NCI-H82 (cell line): ENCODE results near the gene MACROH2A2.
"Not testable (repeated sequence)": the region's sequence is repeated elsewhere in the genome, so short reads cannot be mapped to it uniquely, and the experiment has no call there.

Experiments
- DNase-seq: peaks from one replicate; lab custom pipeline; 2025; lab: John Stamatoyannopoulos, UW

Gene MACROH2A2

DNA sequence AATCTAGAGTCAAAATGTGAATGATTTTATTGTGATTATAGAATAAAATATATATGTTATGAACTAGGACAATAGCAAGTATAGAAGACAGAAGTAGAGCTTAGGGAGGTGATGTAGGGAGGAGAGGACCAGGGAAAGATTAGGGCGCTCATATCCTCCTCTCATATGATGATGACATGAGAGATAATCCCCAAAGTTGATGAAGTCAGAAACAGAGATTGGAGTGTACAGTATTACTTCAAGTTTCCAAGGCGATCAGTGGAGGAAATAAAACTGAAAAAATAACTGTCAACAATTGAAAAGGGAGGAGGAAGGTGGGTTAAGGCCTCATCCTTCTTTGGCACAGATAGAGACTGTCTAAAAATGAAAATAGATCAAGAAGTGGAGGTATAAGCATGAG, 14.9 kb downstream of the MACROH2A2 start:
- DNase-seq: no peak

GRCh38 chr10:70068925-70069324, 16.3 kb downstream of the MACROH2A2 start:
- no peak for DNase-seq

DNA sequence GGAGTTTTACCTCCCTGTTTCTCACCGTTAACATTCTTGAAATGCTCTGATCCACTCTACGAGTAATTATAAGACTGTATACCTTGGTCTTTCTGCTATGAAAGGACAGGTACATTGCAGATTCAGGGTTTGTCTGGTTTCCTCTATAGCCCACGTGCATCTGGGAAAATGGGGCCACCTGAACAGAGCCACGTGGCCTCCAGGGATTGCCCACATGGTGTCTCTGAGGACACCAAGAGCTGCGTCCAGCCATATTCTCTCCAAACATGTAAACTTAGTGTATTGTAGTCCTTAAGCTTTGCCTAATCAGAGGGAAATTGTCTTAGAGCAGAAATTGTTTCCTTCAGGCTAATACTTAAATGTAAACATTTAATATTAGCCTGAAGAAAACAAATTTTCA, 16.7 kb downstream of the MACROH2A2 start:
- DNase-seq: no peak

DNA sequence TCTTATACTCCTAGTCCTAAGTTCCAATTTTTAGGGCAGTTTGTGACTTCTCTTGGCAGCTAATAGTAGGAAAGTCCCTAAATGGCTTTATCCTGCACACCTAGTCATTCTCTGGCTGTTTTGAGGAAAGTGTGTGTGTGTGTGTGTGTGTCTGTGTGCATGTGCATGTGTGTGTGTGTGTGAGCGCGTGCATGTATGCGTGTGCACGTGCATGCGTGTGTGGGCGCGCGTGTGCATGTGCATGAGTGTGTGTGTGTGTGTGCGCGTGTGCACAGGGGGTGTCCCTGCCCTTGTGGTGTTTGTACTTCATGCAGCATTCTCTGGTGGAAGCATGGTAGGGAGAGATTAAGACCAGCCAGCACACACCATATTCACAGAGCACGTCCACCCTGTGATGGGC, 18.2 kb downstream of the MACROH2A2 start:
- no peak for DNase-seq

GRCh38 chr10:70074165-70074564, 21.5 kb downstream of the MACROH2A2 start:
- no peak for DNase-seq

GRCh38 chr10:70074971-70075370, 22.3 kb downstream of the MACROH2A2 start:
- peak; percentile 92 for DNase-seq

- DNase-seq: no peak
These were observed 25.7 kb downstream of the MACROH2A2 start for GRCh38 chr10:70078329-70078728.

DNA sequence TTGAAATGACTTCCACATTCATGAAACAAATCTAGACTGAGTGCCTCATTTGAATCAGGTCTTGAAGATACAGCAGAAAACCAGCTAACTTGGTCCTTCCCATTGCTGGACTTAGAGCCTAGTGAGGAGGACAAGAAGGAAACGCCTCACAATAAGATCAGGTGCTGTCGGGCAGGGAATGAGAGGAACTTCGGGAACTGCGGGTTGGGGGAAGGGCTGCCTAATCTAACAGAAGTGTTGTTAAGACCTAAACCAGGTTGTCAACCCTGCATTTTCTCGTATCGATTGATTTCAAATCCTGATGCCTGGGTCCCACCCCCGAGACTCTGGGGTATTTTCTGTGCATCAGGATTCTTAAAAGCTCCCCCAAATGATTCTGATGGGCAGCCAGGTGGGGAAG, 26.3 kb downstream of the MACROH2A2 start:
- no peak for DNase-seq

DNA sequence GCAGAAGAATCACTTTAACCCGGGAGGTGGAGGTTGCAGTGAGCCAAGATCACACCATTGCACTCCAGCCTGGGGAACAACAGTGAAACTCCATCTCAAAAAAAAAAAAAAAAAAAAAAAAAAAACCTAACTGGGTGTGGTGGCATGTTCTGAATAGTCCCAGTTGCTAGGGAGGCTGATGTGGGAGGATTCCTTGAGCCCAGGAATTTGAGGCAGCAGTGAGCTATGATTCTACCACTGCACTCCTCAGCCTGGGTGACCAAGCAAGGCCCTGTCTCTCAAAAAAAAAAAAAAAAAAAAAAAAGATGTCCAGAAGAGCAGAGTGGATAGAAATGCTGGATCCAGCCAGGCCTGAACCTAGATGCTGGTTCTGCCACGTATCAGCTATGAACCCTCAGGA, 28.1 kb downstream of the MACROH2A2 start:
- DNase-seq: not testable (repeated sequence)

DNA sequence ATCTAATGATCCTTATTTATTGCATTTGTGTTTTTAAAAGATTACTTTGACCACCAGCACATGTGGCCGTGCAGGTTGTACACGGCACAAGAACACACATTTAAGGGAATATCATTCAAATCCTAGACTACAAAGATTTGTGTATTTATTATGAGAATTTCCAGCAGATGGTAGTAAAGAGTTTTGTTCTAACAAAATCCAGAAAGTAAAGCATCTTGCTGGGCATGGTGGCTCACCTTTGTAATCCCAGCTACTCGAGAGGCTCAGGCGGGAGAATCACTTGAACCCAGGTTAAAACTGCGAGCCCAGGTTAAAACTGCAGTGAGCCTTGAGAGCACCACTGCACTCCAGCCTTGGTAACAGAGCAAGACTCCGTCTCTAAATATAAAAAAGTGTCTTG, 31.5 kb downstream of the MACROH2A2 start:
- DNase-seq: no peak

- no peak for DNase-seq
These were observed 33.4 kb downstream of the MACROH2A2 start for GRCh38 chr10:70085975-70086613.

DNA sequence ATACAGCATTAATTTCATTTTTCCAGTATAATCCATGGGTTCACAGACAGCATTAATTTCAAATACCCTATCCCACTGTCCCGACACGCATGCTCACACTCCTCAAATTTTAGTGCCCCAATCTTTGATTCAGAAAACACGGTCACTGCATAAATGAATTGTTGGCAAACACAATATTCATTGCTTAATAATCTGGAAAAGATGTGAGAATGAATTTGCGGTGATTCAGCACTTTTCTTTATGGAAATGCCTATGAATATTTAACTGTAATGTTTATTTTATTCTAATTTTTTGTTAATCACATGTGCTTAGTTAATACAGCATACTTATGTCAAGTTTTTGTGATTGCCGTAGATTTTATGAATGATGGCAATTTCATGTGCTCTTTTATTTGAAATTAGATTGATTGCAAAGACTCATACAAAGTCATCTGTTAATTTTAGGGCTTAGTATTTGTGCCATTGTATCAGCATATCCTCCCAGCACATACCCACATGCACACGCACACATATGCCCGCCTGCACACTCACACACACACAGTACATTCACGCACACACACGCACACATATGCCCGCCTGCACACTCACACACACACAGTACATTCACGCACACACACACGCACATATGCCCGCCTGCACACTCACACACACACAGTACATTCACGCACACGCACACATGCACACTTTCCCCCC, 35.1 kb downstream of the MACROH2A2 start:
- no peak for DNase-seq

GRCh38 chr10:70088308-70088698, 35.7 kb downstream of the MACROH2A2 start:
- DNase-seq: no peak

- no peak for DNase-seq
These were observed 37.4 kb downstream of the MACROH2A2 start for GRCh38 chr10:70090013-70090412.

- DNase-seq: no peak
These were observed 38.3 kb downstream of the MACROH2A2 start for GRCh38 chr10:70090951-70091350.

GRCh38 chr10:70092389-70092718, 39.7 kb downstream of the MACROH2A2 start:
- DNase-seq: no peak

- no peak for DNase-seq
These were observed 40.8 kb downstream of the MACROH2A2 start for GRCh38 chr10:70093335-70093944.

DNA sequence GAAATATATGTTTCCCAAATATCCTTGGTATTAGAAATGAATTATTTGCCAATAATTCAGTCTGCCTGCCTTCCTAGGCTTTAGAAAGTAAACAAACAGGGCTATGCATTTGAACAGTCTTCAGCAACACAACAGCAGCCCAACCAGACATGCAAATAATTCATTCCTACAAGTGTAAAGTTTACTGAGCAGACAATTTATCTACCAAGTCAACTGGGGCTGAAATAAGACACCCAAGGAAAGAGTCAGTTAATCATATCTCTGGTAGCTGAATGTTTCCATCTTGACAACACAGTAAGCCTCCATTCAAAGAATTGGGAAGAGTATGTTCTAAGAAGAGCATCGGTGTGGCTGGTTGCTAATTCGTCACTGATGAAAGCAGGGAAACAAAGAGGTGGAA, 41.6 kb downstream of the MACROH2A2 start:
- no peak for DNase-seq

- no peak for DNase-seq
These were observed 43.5 kb downstream of the MACROH2A2 start for GRCh38 chr10:70096016-70096704.

GRCh38 chr10:70096705-70097420, 44.2 kb downstream of the MACROH2A2 start:
- DNase-seq: peak; percentile 2

GRCh38 chr10:70097459-70097858, 44.8 kb downstream of the MACROH2A2 start:
- no peak for DNase-seq

DNA sequence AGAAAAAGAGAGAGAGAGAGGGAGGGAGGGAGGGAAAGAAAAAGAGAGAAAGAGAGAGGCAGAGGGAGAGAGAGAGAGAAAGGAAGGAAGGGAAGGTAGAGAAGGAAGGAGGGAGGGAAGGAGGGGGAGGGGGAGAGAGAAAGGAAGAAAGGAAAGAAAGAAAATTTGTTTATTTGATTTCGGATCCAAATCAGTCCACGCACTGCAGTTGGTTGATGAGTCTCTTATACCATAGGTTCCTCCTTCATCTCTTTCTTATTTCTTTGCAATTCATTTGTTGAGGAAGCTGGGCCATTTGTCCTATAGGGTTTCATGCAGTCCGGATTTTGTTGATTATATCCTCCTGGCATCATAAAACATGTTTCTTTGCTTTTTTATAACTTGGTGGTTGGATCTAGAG, 45.6 kb downstream of the MACROH2A2 start:
- no peak for DNase-seq
